ENCODE measurements around the gene FAM180B. TPM values are rescaled to one million over a fixed set of nuclear protein-coding genes. Genes with fewer than 3 reads are reported as not detected.
A peak's percentile ranks its signal among the peaks of the same experiment; 100 is the strongest.
"Not testable (repeated sequence)": the region's sequence is repeated elsewhere in the genome, so short reads cannot be mapped to it uniquely, and the experiment has no call there.

Gene FAM180B
- total RNA-seq, 2 donors from 2014 or later, result 0.16 to 0.24 TPM

GRCh38 chr11:47557004-47557403 lies 29.5 kb upstream of the FAM180B start:
- not testable (repeated sequence) for H3K4me3 Mint-ChIP-seq; H3K27ac Mint-ChIP-seq; H3K27me3 Mint-ChIP-seq (ENCODE audit: low read depth); ATAC-seq (replicated peaks in 1 of 2); DNase-seq; H3K36me3 Mint-ChIP-seq (ENCODE audit: insufficient read depth in 2 of 2); H3K9me3 Mint-ChIP-seq; H3K4me1 Mint-ChIP-seq (ENCODE audit: low read depth)

GRCh38 chr11:47558695-47559094 lies 27.8 kb upstream of the FAM180B start:
- H3K27me3 Mint-ChIP-seq (ENCODE audit: low read depth), result no peaks in the 10 kb centered on the region
- H3K9me3 Mint-ChIP-seq, result no peaks in the 10 kb centered on the region
- H3K4me1 Mint-ChIP-seq (ENCODE audit: low read depth), result peaks cover 9% of the 10 kb centered on the region
- ATAC-seq (replicated peaks in 1 of 2), result no peak
- H3K27ac Mint-ChIP-seq, result no peak overlapping the region
- no peak overlapping the region for H3K4me3 Mint-ChIP-seq
- no peak for DNase-seq
- no peaks in the 10 kb centered on the region for H3K36me3 Mint-ChIP-seq (ENCODE audit: insufficient read depth in 2 of 2)

DNA sequence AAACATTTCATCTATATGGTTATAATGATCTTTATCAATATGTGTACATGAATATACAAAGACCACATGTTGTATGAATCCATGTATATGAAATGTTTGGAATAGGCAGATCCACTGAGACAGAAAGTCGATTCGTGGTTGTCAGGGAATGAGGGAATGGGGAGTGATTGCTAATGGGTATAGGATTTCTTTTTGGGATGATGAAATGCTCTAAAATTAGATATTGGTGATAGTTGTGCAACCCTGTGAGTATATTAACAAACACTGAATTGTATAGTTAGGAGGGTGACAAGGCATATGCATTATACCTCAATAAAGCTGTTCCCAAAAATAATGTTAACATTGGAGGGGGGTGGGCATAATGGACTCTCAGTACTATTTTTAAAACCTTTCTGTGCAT lies 26.1 kb upstream of the FAM180B start:
- DNase-seq (no peak), ATAC-seq (replicated peaks in 1 of 2) (no peak)
- Mint-ChIP-seq H3K4me3 (no peak overlapping the region), H3K9me3 (no peaks in the 10 kb centered on the region), H3K36me3 (ENCODE audit: insufficient read depth in 2 of 2) (no peaks in the 10 kb centered on the region), H3K27ac (no peak overlapping the region), H3K27me3 (ENCODE audit: low read depth) (no peaks in the 10 kb centered on the region), H3K4me1 (ENCODE audit: low read depth) (peaks cover 24% of the 10 kb centered on the region)

GRCh38 chr11:47562393-47562792 lies 24.1 kb upstream of the FAM180B start:
- not testable (repeated sequence) for H3K27me3 Mint-ChIP-seq (ENCODE audit: low read depth); H3K9me3 Mint-ChIP-seq; ATAC-seq (replicated peaks in 1 of 2); H3K36me3 Mint-ChIP-seq (ENCODE audit: insufficient read depth in 2 of 2); H3K27ac Mint-ChIP-seq; DNase-seq; H3K4me3 Mint-ChIP-seq
- peaks cover 34% of the 10 kb centered on the region for H3K4me1 Mint-ChIP-seq (ENCODE audit: low read depth)

GRCh38 chr11:47564366-47564765 lies 22.1 kb upstream of the FAM180B start:
- not testable (repeated sequence) for H3K27ac Mint-ChIP-seq; H3K27me3 Mint-ChIP-seq (ENCODE audit: low read depth); DNase-seq; H3K9me3 Mint-ChIP-seq; ATAC-seq (replicated peaks in 1 of 2); H3K36me3 Mint-ChIP-seq (ENCODE audit: insufficient read depth in 2 of 2)
- Mint-ChIP-seq H3K4me1 (ENCODE audit: low read depth) (peaks cover 36% of the 10 kb centered on the region), H3K4me3 (peak overlapping the region; percentile 41 to 47)

GRCh38 chr11:47564933-47565339 lies 21.5 kb upstream of the FAM180B start:
- peak in 1 of 2 donors; percentile 8 for ATAC-seq (replicated peaks in 1 of 2)
- peak in 1 of 2 donors; percentile 19 for DNase-seq
- H3K4me3 Mint-ChIP-seq, result peak overlapping the region; percentile 88 to 89
- no peaks in the 10 kb centered on the region for H3K9me3 Mint-ChIP-seq
- H3K27ac Mint-ChIP-seq, result no peak overlapping the region
- peaks cover 42% of the 10 kb centered on the region for H3K4me1 Mint-ChIP-seq (ENCODE audit: low read depth)
- peaks cover 1% of the 10 kb centered on the region in 2 donors for H3K36me3 Mint-ChIP-seq (ENCODE audit: insufficient read depth in 2 of 2)
- no peaks in the 10 kb centered on the region for H3K27me3 Mint-ChIP-seq (ENCODE audit: low read depth)

GRCh38 chr11:47565340-47566148 lies 20.9 kb upstream of the FAM180B start, which contains the start of gene PTPMT1:
Gene PTPMT1 (plus strand): TSS chr11:47565599. CDS start chr11:47565623, 24 bp downstream.
- Mint-ChIP-seq H3K27ac (peak within 1 kb of the TSS; percentile 77), H3K4me1 (ENCODE audit: low read depth) (peaks cover 43% of the 10 kb centered on the region), H3K4me3 (peak within 1 kb of the TSS; percentile 88 to 89), H3K36me3 (ENCODE audit: insufficient read depth in 2 of 2) (peaks cover 1% of the 10 kb centered on the region in 2 donors), H3K9me3 (no peaks in the 10 kb centered on the region), H3K27me3 (ENCODE audit: low read depth) (no peaks in the 10 kb centered on the region)
- ATAC-seq (replicated peaks in 1 of 2) (peak; percentile 95 to 96), DNase-seq (peak; percentile 85)

GRCh38 chr11:47566149-47566698 lies 20.3 kb upstream of the FAM180B start:
- H3K4me3 Mint-ChIP-seq, result peak overlapping the region; percentile 88 to 89
- H3K27ac Mint-ChIP-seq, result peak overlapping the region; percentile 77
- DNase-seq (no peak), ATAC-seq (replicated peaks in 1 of 2) (no peak)
- H3K27me3 Mint-ChIP-seq (ENCODE audit: low read depth), result no peaks in the 10 kb centered on the region
- H3K36me3 Mint-ChIP-seq (ENCODE audit: insufficient read depth in 2 of 2), result peaks cover 1% of the 10 kb centered on the region in 2 donors
- H3K4me1 Mint-ChIP-seq (ENCODE audit: low read depth), result peaks cover 43% of the 10 kb centered on the region
- no peaks in the 10 kb centered on the region for H3K9me3 Mint-ChIP-seq

- Mint-ChIP-seq H3K4me1 (ENCODE audit: low read depth) (peaks cover 38% of the 10 kb centered on the region), H3K9me3 (no peaks in the 10 kb centered on the region), H3K27ac (no peak overlapping the region), H3K27me3 (ENCODE audit: low read depth) (no peaks in the 10 kb centered on the region), H3K4me3 (no peak overlapping the region), H3K36me3 (ENCODE audit: insufficient read depth in 2 of 2) (peaks cover 2 to 4% of the 10 kb centered on the region in 2 donors)
- DNase-seq (no peak), ATAC-seq (replicated peaks in 1 of 2) (no peak)
Measured at GRCh38 chr11:47569646-47570045, 16.8 kb upstream of the FAM180B start.

DNA sequence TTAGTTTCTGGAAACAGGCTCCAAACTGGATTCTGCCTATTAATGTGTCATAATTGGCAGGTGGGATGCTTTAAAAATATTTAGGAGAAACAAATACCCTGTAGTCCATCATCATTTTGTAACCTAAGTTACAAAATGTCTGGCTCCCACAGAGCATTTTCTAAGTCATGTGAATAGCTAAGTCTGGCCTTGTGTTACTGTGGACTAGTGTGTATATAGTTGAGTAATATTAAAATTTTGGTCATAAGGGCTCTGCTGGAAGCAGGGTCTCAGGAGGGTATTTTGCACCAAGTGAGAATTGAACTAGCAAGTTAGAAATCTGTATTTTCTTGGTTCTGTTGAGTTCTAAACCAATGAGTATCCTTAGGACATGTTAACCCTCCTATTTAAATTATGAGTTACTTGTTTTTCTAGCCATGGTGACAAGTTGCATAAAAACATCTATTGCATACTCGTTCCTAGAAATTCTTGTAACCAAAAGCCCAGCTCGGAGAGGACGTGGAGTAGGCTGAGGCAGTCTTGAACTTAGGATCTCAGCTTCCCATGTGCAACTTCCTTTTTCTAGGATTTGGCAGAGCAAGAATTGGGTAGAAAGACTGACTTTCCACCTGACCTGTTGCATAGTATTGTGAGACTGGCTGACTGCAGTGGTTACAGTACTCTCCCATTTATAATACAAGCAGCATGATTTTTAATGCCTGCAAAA lies 15.7 kb upstream of the FAM180B start:
- Mint-ChIP-seq H3K4me1 (ENCODE audit: low read depth) (peaks cover 33% of the 10 kb centered on the region), H3K4me3 (no peak overlapping the region), H3K36me3 (ENCODE audit: insufficient read depth in 2 of 2) (peaks cover 3 to 4% of the 10 kb centered on the region in 2 donors), H3K9me3 (no peaks in the 10 kb centered on the region), H3K27me3 (ENCODE audit: low read depth) (no peaks in the 10 kb centered on the region), H3K27ac (no peak overlapping the region)
- DNase-seq (no peak), ATAC-seq (replicated peaks in 1 of 2) (no peak)

- no peaks in the 10 kb centered on the region for H3K9me3 Mint-ChIP-seq
- DNase-seq (no peak), ATAC-seq (replicated peaks in 1 of 2) (no peak)
- H3K36me3 Mint-ChIP-seq (ENCODE audit: insufficient read depth in 2 of 2), result peaks cover 4 to 6% of the 10 kb centered on the region in 2 donors
- no peaks in the 10 kb centered on the region for H3K27me3 Mint-ChIP-seq (ENCODE audit: low read depth)
- H3K4me1 Mint-ChIP-seq (ENCODE audit: low read depth), result peaks cover 33% of the 10 kb centered on the region
- H3K4me3 Mint-ChIP-seq, result no peak overlapping the region
- H3K27ac Mint-ChIP-seq, result peak overlapping the region; percentile 39
Measured at GRCh38 chr11:47571357-47571729, 15.1 kb upstream of the FAM180B start.

DNA sequence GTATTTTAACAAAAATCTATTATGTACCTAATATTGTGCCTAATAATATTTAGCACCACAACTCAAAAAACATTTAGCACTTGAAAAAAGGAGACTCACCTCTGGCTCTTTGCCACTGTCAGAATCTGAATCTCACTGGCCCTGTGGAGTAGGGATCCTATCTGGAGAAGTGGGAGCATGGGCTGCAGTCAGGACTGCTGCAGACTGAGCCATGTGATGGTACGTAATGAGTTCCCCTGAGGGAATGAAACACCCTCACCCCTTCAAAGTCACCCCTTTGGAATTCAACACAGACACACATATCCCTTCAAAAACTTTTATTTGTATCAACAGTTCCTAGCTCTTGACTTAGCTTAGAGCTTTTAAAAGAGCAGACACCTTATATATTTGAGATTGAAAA lies 14.6 kb upstream of the FAM180B start:
- H3K27ac Mint-ChIP-seq, result no peak overlapping the region
- DNase-seq (no peak), ATAC-seq (replicated peaks in 1 of 2) (no peak)
- H3K4me1 Mint-ChIP-seq (ENCODE audit: low read depth), result peaks cover 33% of the 10 kb centered on the region
- H3K4me3 Mint-ChIP-seq, result no peak overlapping the region
- no peaks in the 10 kb centered on the region for H3K9me3 Mint-ChIP-seq
- no peaks in the 10 kb centered on the region for H3K27me3 Mint-ChIP-seq (ENCODE audit: low read depth)
- H3K36me3 Mint-ChIP-seq (ENCODE audit: insufficient read depth in 2 of 2), result peaks cover 4 to 11% of the 10 kb centered on the region in 2 donors

- no peak overlapping the region for H3K4me3 Mint-ChIP-seq
- no peaks in the 10 kb centered on the region for H3K9me3 Mint-ChIP-seq
- DNase-seq (no peak), ATAC-seq (replicated peaks in 1 of 2) (no peak)
- H3K27ac Mint-ChIP-seq, result no peak overlapping the region
- H3K27me3 Mint-ChIP-seq (ENCODE audit: low read depth), result no peaks in the 10 kb centered on the region
- peaks cover 38% of the 10 kb centered on the region for H3K4me1 Mint-ChIP-seq (ENCODE audit: low read depth)
- peaks cover 4 to 14% of the 10 kb centered on the region in 2 donors for H3K36me3 Mint-ChIP-seq (ENCODE audit: insufficient read depth in 2 of 2)
Measured at GRCh38 chr11:47572715-47573255, 13.7 kb upstream of the FAM180B start.
